Smooth muscle cell (in vitro differentiated cells): Measurements from ENCODE around the gene ELMO2. TPM values are rescaled to one million over a fixed set of nuclear protein-coding genes. Genes with fewer than 3 reads are reported as not detected.
A peak's percentile ranks its signal among the peaks of the same experiment; 100 is the strongest.

Experiments used
- DNase-seq: peaks from one replicate; lab custom pipeline; 2025; ENCODE audit not compliant: unreplicated experiment; lab: John Stamatoyannopoulos, UW
- H2AFZ ChIP-seq: fragments of 200-600 bp; sonication (generic); 2 replicates; pipeline ENCODE4 v1.6.0; 2016; ENCODE audit warnings: antibody characterized with exemption, low read depth, mild to moderate bottlenecking
- H3F3A ChIP-seq: fragments of 200-600 bp; sonication (generic); 2 replicates; pipeline ENCODE4 v1.6.0; 2017; ENCODE audit warnings: antibody characterized with exemption, low read depth
- H3K27ac ChIP-seq: fragments of 200-600 bp; sonication (generic); 2 replicates; pipeline ENCODE4 v1.5.1; 2016; ENCODE audit warnings: low read depth, mild to moderate bottlenecking
- H3K27me3 ChIP-seq: fragments of 200-600 bp; sonication (generic); 2 replicates; pipeline ENCODE4 v1.6.1; 2016; ENCODE audit warnings: low read depth, mild to moderate bottlenecking
- H3K36me3 ChIP-seq: fragments of 200-600 bp; sonication (generic); 2 replicates; pipeline ENCODE4 v1.5.1; 2016; ENCODE audit warnings: low read depth
- H3K4me1 ChIP-seq: fragments of 200-600 bp; sonication (generic); 2 replicates; pipeline ENCODE4 v1.5.1; 2016; ENCODE audit warnings: low read depth
- H3K4me2 ChIP-seq: fragments of 200-600 bp; sonication (generic); 2 replicates; pipeline ENCODE4 v1.6.0; 2016; ENCODE audit warnings: mild to moderate bottlenecking
- H3K4me3 ChIP-seq: fragments of 200-600 bp; sonication (generic); 2 replicates; pipeline ENCODE4 v1.5.1; 2016; ENCODE audit warnings: mild to moderate bottlenecking
- H3K79me2 ChIP-seq: fragments of 200-600 bp; sonication (generic); 2 replicates; pipeline ENCODE4 v1.6.0; 2016; ENCODE audit warnings: low read depth, mild to moderate bottlenecking
- H3K9ac ChIP-seq: fragments of 200-600 bp; sonication (generic); 2 replicates; pipeline ENCODE4 v1.6.0; 2016; ENCODE audit warnings: low read depth
- H3K9me3 ChIP-seq: fragments of 200-600 bp; sonication (generic); replicated peaks from 2 replicates; pipeline ENCODE4 v1.5.1; 2016; ENCODE audit warnings: low read depth
- H4K20me1 ChIP-seq: fragments of 200-600 bp; sonication (generic); 2 replicates; pipeline ENCODE4 v1.6.0; 2016; ENCODE audit warnings: low read depth
- WGBS: methylation state at CpG from one replicate; pipeline ENCODE4 v1.1.7; 2016; ENCODE audit warnings: low lambda C conversion rate; 5-methylcytosine and 5-hydroxymethylcytosine counted together
- polyA plus RNA-seq: library from polyadenylated mRNA; unstranded; fragments of >200 nt; fragmentation: Nextera tagmentation; extraction: Ambion mirVana; gene quantifications from 2 replicates; pipeline ENCODE4 v1.2.1, GENCODE V29; 2016
- total RNA-seq: library from RNA; depleted of rRNA; stranded (reverse); fragments of >200 nt; gene quantifications from 2 replicates; pipeline ENCODE4 v1.2.3, GENCODE V29; 2014
- TF ChIP-seq, protein P1 (sequence below): fragments of 200-600 bp; sonication (generic); IDR thresholded peaks from 2 replicates; pipeline ENCODE4 v1.5.1; 2017; ENCODE audit warnings: borderline replicate concordance, mild to moderate bottlenecking, antibody characterized with exemption; ENCODE audit not compliant: insufficient read depth, poor library complexity, severe bottlenecking

ELMO2 gene
- total and polyA plus RNA-seq, 2 experiments from 2014 or later: 24.9 to 33.1 TPM

DNA sequence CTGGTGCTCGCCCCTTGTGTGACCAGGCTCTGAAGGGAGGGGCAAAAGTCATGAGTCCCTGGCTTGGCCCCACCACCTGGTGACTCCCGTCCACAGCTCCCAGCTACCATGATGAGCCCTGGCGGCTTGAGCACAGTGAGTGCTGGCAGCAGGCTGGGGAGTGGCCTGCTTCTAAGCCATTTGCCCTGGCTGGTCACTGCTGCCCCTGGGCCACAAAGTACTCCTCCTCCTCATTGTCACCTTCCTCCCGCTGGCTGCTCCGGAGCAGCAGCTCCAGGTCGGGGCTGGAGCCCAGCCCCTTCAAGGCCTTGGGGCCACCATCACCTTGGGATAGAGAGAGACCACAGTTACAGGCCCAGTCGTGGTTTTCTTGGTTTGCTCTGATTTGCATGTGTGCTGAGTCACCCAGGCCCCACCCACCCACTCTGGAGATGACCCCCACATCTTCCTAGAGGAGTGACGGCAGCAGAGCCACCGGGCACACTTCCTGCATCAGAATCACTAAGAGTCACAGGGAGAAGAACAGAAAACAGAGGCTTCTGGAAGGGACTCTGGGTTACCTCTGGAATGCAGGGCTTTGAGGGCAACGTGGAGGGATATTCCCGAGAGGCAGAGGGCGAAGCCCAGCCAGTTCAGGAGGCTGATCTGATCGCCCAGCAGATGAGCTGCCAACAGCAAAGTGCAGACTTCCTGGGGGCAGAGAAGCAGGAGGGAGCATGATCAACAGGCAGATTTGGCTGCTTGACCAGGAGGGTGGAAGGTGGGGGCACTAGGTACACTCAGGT lies 56.0 kb downstream of the ELMO2 start:
- DNase-seq: peak; percentile 43
- H3K4me3 ChIP-seq: no peak overlapping the region
- peak overlapping the region; percentile 90 for H3K27ac ChIP-seq
- no peaks in the 10 kb centered on the region for H3K36me3 ChIP-seq
- peaks cover 14% of the 10 kb centered on the region for H4K20me1 ChIP-seq
- no peaks in the 10 kb centered on the region for H3K79me2 ChIP-seq
- H3K4me2 ChIP-seq: peak overlapping the region; percentile 74
- TF ChIP-seq, protein P1, sequence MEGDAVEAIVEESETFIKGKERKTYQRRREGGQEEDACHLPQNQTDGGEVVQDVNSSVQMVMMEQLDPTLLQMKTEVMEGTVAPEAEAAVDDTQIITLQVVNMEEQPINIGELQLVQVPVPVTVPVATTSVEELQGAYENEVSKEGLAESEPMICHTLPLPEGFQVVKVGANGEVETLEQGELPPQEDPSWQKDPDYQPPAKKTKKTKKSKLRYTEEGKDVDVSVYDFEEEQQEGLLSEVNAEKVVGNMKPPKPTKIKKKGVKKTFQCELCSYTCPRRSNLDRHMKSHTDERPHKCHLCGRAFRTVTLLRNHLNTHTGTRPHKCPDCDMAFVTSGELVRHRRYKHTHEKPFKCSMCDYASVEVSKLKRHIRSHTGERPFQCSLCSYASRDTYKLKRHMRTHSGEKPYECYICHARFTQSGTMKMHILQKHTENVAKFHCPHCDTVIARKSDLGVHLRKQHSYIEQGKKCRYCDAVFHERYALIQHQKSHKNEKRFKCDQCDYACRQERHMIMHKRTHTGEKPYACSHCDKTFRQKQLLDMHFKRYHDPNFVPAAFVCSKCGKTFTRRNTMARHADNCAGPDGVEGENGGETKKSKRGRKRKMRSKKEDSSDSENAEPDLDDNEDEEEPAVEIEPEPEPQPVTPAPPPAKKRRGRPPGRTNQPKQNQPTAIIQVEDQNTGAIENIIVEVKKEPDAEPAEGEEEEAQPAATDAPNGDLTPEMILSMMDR: no peak
- peak overlapping the region; percentile 79 for H3K9ac ChIP-seq
- H3K4me1 ChIP-seq: peaks cover 42% of the 10 kb centered on the region
- no peak overlapping the region for H2AFZ ChIP-seq
- H3K9me3 ChIP-seq: no peaks in the 10 kb centered on the region
- WGBS: 21% methylated on average over 13 of the region's 13 CpGs
- no peaks in the 10 kb centered on the region for H3K27me3 ChIP-seq
- peaks cover 29% of the 10 kb centered on the region for H3F3A ChIP-seq

DNA sequence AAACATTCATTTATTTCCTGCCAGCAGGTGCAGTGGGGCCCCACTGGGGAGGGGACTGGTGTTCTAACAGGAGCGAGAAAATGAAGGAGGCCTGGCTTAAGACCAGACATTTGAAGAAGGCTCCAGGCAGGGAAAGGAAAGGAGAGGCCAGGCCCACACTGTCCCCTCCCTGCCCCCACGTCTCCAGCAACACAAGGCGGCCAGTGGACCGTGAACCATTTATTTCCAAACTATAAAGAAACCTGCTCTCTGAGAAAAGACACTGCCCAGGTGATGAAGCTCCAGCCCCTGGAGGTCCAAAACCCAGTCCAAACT lies 56.7 kb downstream of the ELMO2 start:
- H3K9me3 ChIP-seq: no peaks in the 10 kb centered on the region
- peaks cover 29% of the 10 kb centered on the region for H3F3A ChIP-seq
- H3K4me1 ChIP-seq: peaks cover 42% of the 10 kb centered on the region
- H4K20me1 ChIP-seq: peaks cover 14% of the 10 kb centered on the region
- no peak for DNase-seq
- H3K9ac ChIP-seq: no peak overlapping the region
- H3K4me2 ChIP-seq: peak overlapping the region; percentile 74
- TF ChIP-seq, protein P1: no peak
- no peaks in the 10 kb centered on the region for H3K36me3 ChIP-seq
- H2AFZ ChIP-seq: no peak overlapping the region
- H3K79me2 ChIP-seq: no peaks in the 10 kb centered on the region
- H3K27me3 ChIP-seq: no peaks in the 10 kb centered on the region
- WGBS: 86% methylated on average over 4 of the region's 4 CpGs
- H3K27ac ChIP-seq: peak overlapping the region; percentile 90
- H3K4me3 ChIP-seq: no peak overlapping the region

DNA sequence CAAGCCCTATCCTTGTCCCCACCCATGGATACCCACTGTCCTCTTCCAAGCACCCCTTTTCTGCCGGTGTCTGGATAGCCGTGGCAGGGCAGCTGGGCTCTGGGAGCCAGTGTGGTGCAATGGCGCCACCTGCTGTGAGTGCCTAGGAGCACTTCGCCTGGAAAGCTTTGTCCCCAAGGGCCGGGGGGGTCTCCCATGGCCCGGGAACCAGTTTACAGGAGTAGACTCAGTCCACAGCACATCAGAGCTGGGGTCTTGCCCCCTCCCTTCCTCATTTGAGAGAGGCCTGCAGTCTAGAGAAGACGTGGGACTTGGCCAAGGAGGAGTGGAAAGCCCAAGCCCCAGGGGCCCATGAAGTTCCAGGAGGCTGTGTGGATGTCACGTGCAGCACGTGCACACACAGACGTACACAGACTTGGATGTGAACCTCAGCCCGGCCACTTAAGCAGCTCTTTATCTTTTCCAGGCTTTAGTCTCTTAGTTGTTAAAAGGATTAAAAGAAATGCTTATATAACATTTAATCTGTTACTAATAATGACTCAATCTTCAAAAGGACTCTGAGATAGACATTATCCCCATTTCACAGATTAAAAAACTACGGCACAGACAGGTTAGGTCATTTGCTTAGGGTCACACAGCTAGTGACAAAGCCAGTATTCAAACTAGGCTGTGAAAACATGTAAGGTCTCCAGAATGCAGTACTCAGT lies 57.2 kb downstream of the ELMO2 start:
- Histone ChIP-seq H2AFZ (no peak overlapping the region), H3K27ac (peak overlapping the region; percentile 90), H3K9ac (no peak overlapping the region), H3K79me2 (no peaks in the 10 kb centered on the region), H3F3A (peaks cover 29% of the 10 kb centered on the region), H3K9me3 (no peaks in the 10 kb centered on the region), H4K20me1 (peaks cover 14% of the 10 kb centered on the region), H3K4me1 (peaks cover 42% of the 10 kb centered on the region), H3K36me3 (no peaks in the 10 kb centered on the region), H3K4me3 (no peak overlapping the region), H3K27me3 (peaks cover 5% of the 10 kb centered on the region), H3K4me2 (peak overlapping the region; percentile 6)
- TF ChIP-seq, protein P1: peak; percentile 68
- DNase-seq: no peak
- WGBS: 61% methylated on average over 12 of the region's 12 CpGs
